Measurements from ENCODE around the gene PHLPP2.

- TF ChIP-seq POLR2A (IDR thresholded peaks at IDR 0.05) (no peak), EP300 (IDR thresholded peaks at IDR 0.05) (no peak), POLR2AphosphoS5 (IDR thresholded peaks at IDR 0.05) (no peak)
Observed at GRCh38 chr16:71649704-71650103, 74.8 kb downstream of the PHLPP2 start.
